Adrenal gland (tissue), 5 donors: ENCODE measurements around the gene IGF2R.

ENCODE experiments used
- POLR2A ChIP-seq, 2 donors: fragments of 450-650 bp; IDR thresholded peaks; one replicate each; pipeline ENCODE4 v1.6.1; 2017; ENCODE audit warnings: antibody characterized with exemption in 2 of 2, mild to moderate bottlenecking in 2 of 2, moderate library complexity in 1 of 2
- TF ChIP-seq, protein P1 (sequence below), 6 experiments: fragments of 450-650 bp in 4 of 6; fragments of 200-600 bp in 2 of 6; sonication (generic) in 1 of 6; IDR thresholded peaks; 1 replicate in 5 of 6; 2 replicates in 1 of 6; pipeline versions ENCODE4 v1.5.1 to v1.8.0; 2016 to 2021; ENCODE audit warnings: antibody characterized with exemption in 6 of 6, mild to moderate bottlenecking in 2 of 6, moderate library complexity in 1 of 6
- donor health status: DM: no; HTN: no; CAD: no.

GRCh38 chr6:160043784-160044183 is 74.9 kb downstream of the IGF2R start:
- TF ChIP-seq, protein P1, sequence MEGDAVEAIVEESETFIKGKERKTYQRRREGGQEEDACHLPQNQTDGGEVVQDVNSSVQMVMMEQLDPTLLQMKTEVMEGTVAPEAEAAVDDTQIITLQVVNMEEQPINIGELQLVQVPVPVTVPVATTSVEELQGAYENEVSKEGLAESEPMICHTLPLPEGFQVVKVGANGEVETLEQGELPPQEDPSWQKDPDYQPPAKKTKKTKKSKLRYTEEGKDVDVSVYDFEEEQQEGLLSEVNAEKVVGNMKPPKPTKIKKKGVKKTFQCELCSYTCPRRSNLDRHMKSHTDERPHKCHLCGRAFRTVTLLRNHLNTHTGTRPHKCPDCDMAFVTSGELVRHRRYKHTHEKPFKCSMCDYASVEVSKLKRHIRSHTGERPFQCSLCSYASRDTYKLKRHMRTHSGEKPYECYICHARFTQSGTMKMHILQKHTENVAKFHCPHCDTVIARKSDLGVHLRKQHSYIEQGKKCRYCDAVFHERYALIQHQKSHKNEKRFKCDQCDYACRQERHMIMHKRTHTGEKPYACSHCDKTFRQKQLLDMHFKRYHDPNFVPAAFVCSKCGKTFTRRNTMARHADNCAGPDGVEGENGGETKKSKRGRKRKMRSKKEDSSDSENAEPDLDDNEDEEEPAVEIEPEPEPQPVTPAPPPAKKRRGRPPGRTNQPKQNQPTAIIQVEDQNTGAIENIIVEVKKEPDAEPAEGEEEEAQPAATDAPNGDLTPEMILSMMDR (IDR thresholded peaks at IDR 0.05) = no peak
- TF ChIP-seq POLR2A (IDR thresholded peaks at IDR 0.05) = no peak
